GM12873 (cell line): ENCODE measurements around the gene CFHR5.

Experiments used
- CTCF ChIP-seq: IDR thresholded peaks from 2 replicates; pipeline ENCODE4 v1.5.1; 2012; ENCODE audit warnings: low read depth, mild to moderate bottlenecking, moderate library complexity, low read length, control low read depth; ENCODE audit not compliant: insufficient read depth; ENCODE audit errors: missing control alignments

CFHR5 gene

GRCh38 chr1:196970182-196970581 is 7.2 kb upstream of the CFHR5 start:
- no peak for TF ChIP-seq CTCF

GRCh38 chr1:196976278-196976677 is 1.1 kb upstream of the CFHR5 start:
- TF ChIP-seq CTCF, result no peak

- TF ChIP-seq CTCF, result no peak
Measured at GRCh38 chr1:196980859-196981258, 3.5 kb downstream of the CFHR5 start.

GRCh38 chr1:196993916-196994315 is 16.6 kb downstream of the CFHR5 start:
- no peak for TF ChIP-seq CTCF

- TF ChIP-seq CTCF, result no peak
Measured at GRCh38 chr1:196997423-196997822, 20.1 kb downstream of the CFHR5 start.

GRCh38 chr1:197001828-197002227 is 24.5 kb downstream of the CFHR5 start:
- TF ChIP-seq CTCF, result no peak

GRCh38 chr1:197003132-197003531 is 25.8 kb downstream of the CFHR5 start:
- no peak for TF ChIP-seq CTCF
